ENCODE data around the gene NIPAL3. TPM values are rescaled to one million over a fixed set of nuclear protein-coding genes. Genes with fewer than 3 reads are reported as not detected.
A peak's percentile ranks its signal among the peaks of the same experiment; 100 is the strongest.
"Not testable (repeated sequence)": the region's sequence is repeated elsewhere in the genome, so short reads cannot be mapped to it uniquely, and the experiment has no call there.

Gene NIPAL3
- total RNA-seq, 1 experiment from 2014 or later, result 7.7 TPM

GRCh38 chr1:24514946-24515345, 99.3 kb downstream of the NIPAL3 start:
- no peak overlapping the region for H2BK12ac ChIP-seq (ENCODE audit: insufficient read length, low read depth, low read length)
- H3T11ph ChIP-seq (ENCODE audit: low read length), result no peak overlapping the region
- no peaks in the 10 kb centered on the region for H3K4me1 ChIP-seq (ENCODE audit: insufficient read depth, low read length)
- no peak overlapping the region for H2AK5ac ChIP-seq (ENCODE audit: insufficient read length, low read length)
- DNase-seq, result no peak
- H3K27ac Mint-ChIP-seq, result no peak overlapping the region
- peaks cover 4 to 12% of the 10 kb centered on the region in 2 experiments; a peak in 3 of 4 replicates for H3K4me1 Mint-ChIP-seq
- no CpG with 5 or more reads among the region's 5 CpGs for WGBS (ENCODE audit: extremely low coverage, insufficient read length, low lambda C conversion rate)
- H4K8ac ChIP-seq (replicated peaks; ENCODE audit: insufficient read length, low read depth, low read length), result no peak overlapping the region
- H2AFZ ChIP-seq (ENCODE audit: low read length), result no peak overlapping the region
- H2BK15ac ChIP-seq (ENCODE audit: low read depth, low read length), result no peak overlapping the region
- no peaks in the 10 kb centered on the region for H3K9me3 ChIP-seq (ENCODE audit: control insufficient read depth, low read depth, low read length)
- no peaks in the 10 kb centered on the region for H3K27me3 ChIP-seq (ENCODE audit: insufficient read depth, low read length)
- no peak overlapping the region for H2BK20ac ChIP-seq (ENCODE audit: low read depth, low read length, poor library complexity, severe bottlenecking)
- no peak overlapping the region for H2BK120ac ChIP-seq (ENCODE audit: low read depth, low read length, poor library complexity, severe bottlenecking)
- no peak overlapping the region for H3K56ac ChIP-seq (ENCODE audit: insufficient read length, low read depth, low read length)
- no peak overlapping the region for H4K5ac ChIP-seq (ENCODE audit: insufficient read length, low read depth, low read length)
- no peak overlapping the region for H3K4me2 ChIP-seq (ENCODE audit: insufficient read depth, insufficient read length, low read length)
- no peak for TF ChIP-seq CTCF (conservative IDR thresholded peaks at IDR 0.05)
- H3K9me3 Mint-ChIP-seq, result no peaks in the 10 kb centered on the region
- no peaks in the 10 kb centered on the region for H4K20me1 ChIP-seq (ENCODE audit: control insufficient read depth, insufficient read depth, insufficient read length)
- no peak overlapping the region for H3K27ac ChIP-seq (ENCODE audit: insufficient read length, low read depth, low read length)
- no peak overlapping the region for H3K23ac ChIP-seq (ENCODE audit: insufficient read length, low read depth, low read length)
- H2BK5ac ChIP-seq (ENCODE audit: insufficient read length, low read length), result no peak overlapping the region
- no peaks in the 10 kb centered on the region for H3K23me2 ChIP-seq (ENCODE audit: insufficient read length, low read depth, low read length, poor library complexity, severe bottlenecking)
- H3K18ac ChIP-seq (ENCODE audit: insufficient read length, low read depth, low read length), result no peak overlapping the region
- no peak overlapping the region for H3K9ac ChIP-seq (ENCODE audit: extremely low read depth, insufficient read length, low read length)
- no peak overlapping the region for H4K91ac ChIP-seq (ENCODE audit: insufficient read length, low read depth, low read length)
- no peaks in the 10 kb centered on the region for H3K27me3 Mint-ChIP-seq (ENCODE audit: low read depth)
- H3K14ac ChIP-seq (ENCODE audit: insufficient read depth, low read length), result no peak overlapping the region
- H3K4ac ChIP-seq (ENCODE audit: low read depth, low read length), result no peak overlapping the region
- H3K79me1 ChIP-seq (ENCODE audit: insufficient read depth, low read depth, low read length, poor library complexity, severe bottlenecking), result no peaks in the 10 kb centered on the region
- peaks cover 0 to 4% (median 4%) of the 10 kb centered on the region in 3 experiments; a peak in 2 of 7 replicates for H3K36me3 Mint-ChIP-seq (ENCODE audit: insufficient read depth in 1 of 3, low read depth in 3 of 3)
- no peak overlapping the region for H3K4me3 Mint-ChIP-seq
- H3K79me2 ChIP-seq (ENCODE audit: insufficient read depth, low read length), result no peaks in the 10 kb centered on the region

GRCh38 chr1:24515671-24516209, 100.1 kb downstream of the NIPAL3 start:
- not testable (repeated sequence) for H3K9me3 ChIP-seq (ENCODE audit: control insufficient read depth, low read depth, low read length); H4K8ac ChIP-seq (replicated peaks; ENCODE audit: insufficient read length, low read depth, low read length); H3T11ph ChIP-seq (ENCODE audit: low read length); H3K27me3 Mint-ChIP-seq (ENCODE audit: low read depth); H2BK5ac ChIP-seq (ENCODE audit: insufficient read length, low read length); H3K79me1 ChIP-seq (ENCODE audit: insufficient read depth, low read depth, low read length, poor library complexity, severe bottlenecking); H3K23me2 ChIP-seq (ENCODE audit: insufficient read length, low read depth, low read length, poor library complexity, severe bottlenecking); H3K36me3 Mint-ChIP-seq (ENCODE audit: insufficient read depth in 1 of 3, low read depth in 3 of 3); H3K9ac ChIP-seq (ENCODE audit: extremely low read depth, insufficient read length, low read length); H3K4me2 ChIP-seq (ENCODE audit: insufficient read depth, insufficient read length, low read length); H4K20me1 ChIP-seq (ENCODE audit: control insufficient read depth, insufficient read depth, insufficient read length); H2AK5ac ChIP-seq (ENCODE audit: insufficient read length, low read length); H3K4ac ChIP-seq (ENCODE audit: low read depth, low read length); H3K4me1 ChIP-seq (ENCODE audit: insufficient read depth, low read length); DNase-seq; H3K23ac ChIP-seq (ENCODE audit: insufficient read length, low read depth, low read length); H3K18ac ChIP-seq (ENCODE audit: insufficient read length, low read depth, low read length); H3K27ac ChIP-seq (ENCODE audit: insufficient read length, low read depth, low read length); H3K4me3 Mint-ChIP-seq; H3K14ac ChIP-seq (ENCODE audit: insufficient read depth, low read length); H4K91ac ChIP-seq (ENCODE audit: insufficient read length, low read depth, low read length); H3K4me1 Mint-ChIP-seq; H2BK12ac ChIP-seq (ENCODE audit: insufficient read length, low read depth, low read length); H3K56ac ChIP-seq (ENCODE audit: insufficient read length, low read depth, low read length); H3K27me3 ChIP-seq (ENCODE audit: insufficient read depth, low read length); H4K5ac ChIP-seq (ENCODE audit: insufficient read length, low read depth, low read length); H2BK20ac ChIP-seq (ENCODE audit: low read depth, low read length, poor library complexity, severe bottlenecking); H2BK120ac ChIP-seq (ENCODE audit: low read depth, low read length, poor library complexity, severe bottlenecking); H2AFZ ChIP-seq (ENCODE audit: low read length); H2BK15ac ChIP-seq (ENCODE audit: low read depth, low read length); H3K9me3 Mint-ChIP-seq; H3K79me2 ChIP-seq (ENCODE audit: insufficient read depth, low read length)
- no CpG with 5 or more reads among the region's 14 CpGs for WGBS (ENCODE audit: extremely low coverage, insufficient read length, low lambda C conversion rate)
- peak overlapping the region; percentile 18 to 37 (median 27); a peak in 4 of 7 replicates for H3K27ac Mint-ChIP-seq

All from H9 (cell line).